NB4 (cell line): Measurements from ENCODE around the gene SLC25A47.

Experiments used
- DNase-seq: peaks from one replicate; pipeline ENCODE4 v3.0.0; 2010; ENCODE audit warnings: low read depth
- H3K4me3 ChIP-seq: one replicate; pipeline ENCODE4 v1.5.1; 2011; ENCODE audit warnings: mild to moderate bottlenecking, low read depth, low read length, moderate library complexity
- CTCF ChIP-seq: IDR thresholded peaks from one replicate; pipeline ENCODE4 v1.5.1; 2012; ENCODE audit warnings: low read depth, low read length
- MAX ChIP-seq: IDR thresholded peaks from 2 replicates; pipeline ENCODE4 v1.6.1; 2011; ENCODE audit warnings: low read depth, low read length
- MYC ChIP-seq: IDR thresholded peaks from 2 replicates; pipeline ENCODE4 v1.6.1; 2011; ENCODE audit warnings: low read depth, low read length
- POLR2A ChIP-seq: IDR thresholded peaks from 2 replicates; pipeline ENCODE4 v1.6.1; 2011; ENCODE audit warnings: mild to moderate bottlenecking; ENCODE audit not compliant: insufficient read length; ENCODE audit errors: extremely low read depth

The SLC25A47 gene

GRCh38 chr14:100358396-100358795 is 35.3 kb downstream of the SLC25A47 start:
- no peak for DNase-seq
- H3K4me3 ChIP-seq, result no peak overlapping the region
- TF ChIP-seq POLR2A (no peak), MYC (no peak), MAX (no peak), CTCF (no peak)

- H3K4me3 ChIP-seq, result no peak overlapping the region
- no peak for TF ChIP-seq POLR2A
- TF ChIP-seq MAX, result no peak
- no peak for TF ChIP-seq CTCF
- TF ChIP-seq MYC, result no peak
- DNase-seq, result no peak
Measured at GRCh38 chr14:100359111-100359510, 36.0 kb downstream of the SLC25A47 start.

- no peak overlapping the region for H3K4me3 ChIP-seq
- no peak for DNase-seq
- TF ChIP-seq CTCF, result no peak
- TF ChIP-seq MYC, result no peak
- TF ChIP-seq MAX, result no peak
- TF ChIP-seq POLR2A, result no peak
Measured at GRCh38 chr14:100359881-100360280, 36.7 kb downstream of the SLC25A47 start.

- H3K4me3 ChIP-seq, result no peak overlapping the region
- no peak for TF ChIP-seq MYC
- no peak for TF ChIP-seq POLR2A
- TF ChIP-seq MAX, result no peak
- TF ChIP-seq CTCF, result no peak
- no peak for DNase-seq
Measured at GRCh38 chr14:100361626-100362025, 38.5 kb downstream of the SLC25A47 start.

GRCh38 chr14:100362311-100362927 is 39.3 kb downstream of the SLC25A47 start:
- H3K4me3 ChIP-seq, result no peak overlapping the region
- no peak for DNase-seq
- TF ChIP-seq CTCF (no peak), POLR2A (no peak), MAX (no peak), MYC (no peak)
